Choroid plexus epithelial cell (primary cell): ENCODE results near the gene HMGCS2.
A peak's percentile ranks its signal among the peaks of the same experiment; 100 is the strongest.

Source experiments
- DNase-seq: peaks from one replicate; pipeline ENCODE4 v3.0.0-alpha.2; 2010; ENCODE audit warnings: low read depth
- H3K4me3 ChIP-seq: 2 replicates; pipeline ENCODE4 v1.5.1; 2011; ENCODE audit warnings: low read depth, mild to moderate bottlenecking, control low read depth, low read length, moderate library complexity
- TF ChIP-seq, protein P1 (sequence below): conservative IDR thresholded peaks from 2 replicates; pipeline ENCODE4 v1.5.1; 2011; ENCODE audit warnings: low read depth, mild to moderate bottlenecking, control low read depth, inconsistent platforms, low read length, moderate library complexity

HMGCS2 gene

DNA sequence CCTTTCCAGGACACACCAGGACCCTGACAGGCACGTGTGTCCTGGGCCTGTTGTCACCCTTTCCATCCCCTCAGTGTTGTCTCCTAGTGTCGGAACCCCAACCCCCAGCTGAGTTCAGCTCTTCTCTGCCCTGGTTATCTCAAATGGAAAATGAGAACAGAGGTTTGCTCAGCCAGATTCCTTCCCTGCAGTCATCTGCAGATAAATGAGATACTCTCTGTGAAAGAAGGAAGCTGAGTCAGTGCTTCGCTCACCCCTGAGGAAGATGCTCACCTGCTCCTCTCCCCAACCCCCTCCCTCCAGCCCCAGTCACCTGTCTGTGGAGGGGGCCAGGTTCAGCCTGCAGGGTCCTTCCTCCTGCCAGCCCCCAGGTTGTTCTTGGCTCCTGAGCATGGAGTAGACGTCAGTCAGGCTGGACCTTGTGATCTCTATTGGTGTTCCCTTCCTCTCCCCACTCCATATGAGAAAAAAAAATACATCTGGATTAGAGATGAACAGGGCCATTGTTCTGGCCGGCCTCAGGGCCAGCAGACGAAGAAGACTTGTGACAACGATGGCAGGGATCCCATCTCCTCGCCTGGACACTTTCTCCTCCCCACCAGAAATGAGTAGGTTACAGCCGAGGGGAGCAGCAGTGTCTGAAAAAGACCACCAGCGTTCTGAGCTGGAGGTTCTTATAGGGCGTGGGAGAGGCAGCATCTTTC, 36.1 kb downstream of the HMGCS2 start:
- TF ChIP-seq, protein P1, sequence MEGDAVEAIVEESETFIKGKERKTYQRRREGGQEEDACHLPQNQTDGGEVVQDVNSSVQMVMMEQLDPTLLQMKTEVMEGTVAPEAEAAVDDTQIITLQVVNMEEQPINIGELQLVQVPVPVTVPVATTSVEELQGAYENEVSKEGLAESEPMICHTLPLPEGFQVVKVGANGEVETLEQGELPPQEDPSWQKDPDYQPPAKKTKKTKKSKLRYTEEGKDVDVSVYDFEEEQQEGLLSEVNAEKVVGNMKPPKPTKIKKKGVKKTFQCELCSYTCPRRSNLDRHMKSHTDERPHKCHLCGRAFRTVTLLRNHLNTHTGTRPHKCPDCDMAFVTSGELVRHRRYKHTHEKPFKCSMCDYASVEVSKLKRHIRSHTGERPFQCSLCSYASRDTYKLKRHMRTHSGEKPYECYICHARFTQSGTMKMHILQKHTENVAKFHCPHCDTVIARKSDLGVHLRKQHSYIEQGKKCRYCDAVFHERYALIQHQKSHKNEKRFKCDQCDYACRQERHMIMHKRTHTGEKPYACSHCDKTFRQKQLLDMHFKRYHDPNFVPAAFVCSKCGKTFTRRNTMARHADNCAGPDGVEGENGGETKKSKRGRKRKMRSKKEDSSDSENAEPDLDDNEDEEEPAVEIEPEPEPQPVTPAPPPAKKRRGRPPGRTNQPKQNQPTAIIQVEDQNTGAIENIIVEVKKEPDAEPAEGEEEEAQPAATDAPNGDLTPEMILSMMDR, result no peak
- peak; percentile 10 for DNase-seq
- H3K4me3 ChIP-seq, result no peak overlapping the region

DNA sequence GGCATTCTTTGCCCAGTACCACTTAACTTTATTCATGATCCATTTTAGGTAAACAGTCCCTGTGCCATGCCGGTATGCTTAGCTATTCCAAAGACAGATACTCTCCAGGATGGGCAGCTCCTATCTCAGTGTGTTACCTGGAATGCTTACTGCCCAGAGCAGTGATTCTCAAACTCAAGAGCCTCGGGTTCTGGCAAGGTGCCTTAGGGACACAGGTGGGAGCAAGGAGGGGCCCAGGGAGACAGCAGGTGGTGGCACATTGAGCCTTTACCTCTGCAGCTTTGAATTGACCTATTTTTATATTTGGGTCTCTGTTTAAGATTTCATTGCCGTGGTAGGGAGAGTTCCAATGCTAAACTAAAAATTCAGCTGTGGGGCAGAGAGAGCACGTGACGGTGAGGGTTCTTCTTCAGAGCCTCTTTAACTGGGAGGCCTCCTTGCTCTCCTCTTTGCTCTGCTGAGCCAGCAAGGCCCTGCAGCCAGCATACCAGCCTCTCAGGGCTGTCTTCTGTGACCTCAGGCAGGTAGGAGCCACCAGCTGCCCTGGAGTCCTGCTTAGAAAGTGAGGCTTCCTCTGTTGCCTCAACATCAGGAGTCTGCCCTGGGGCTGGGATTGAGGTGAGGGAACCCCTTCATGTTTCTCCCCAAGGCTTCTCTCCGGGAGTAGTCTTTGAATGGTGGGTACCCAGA, 36.8 kb downstream of the HMGCS2 start:
- no peak overlapping the region for H3K4me3 ChIP-seq
- DNase-seq, result no peak
- TF ChIP-seq, protein P1, result no peak

DNA sequence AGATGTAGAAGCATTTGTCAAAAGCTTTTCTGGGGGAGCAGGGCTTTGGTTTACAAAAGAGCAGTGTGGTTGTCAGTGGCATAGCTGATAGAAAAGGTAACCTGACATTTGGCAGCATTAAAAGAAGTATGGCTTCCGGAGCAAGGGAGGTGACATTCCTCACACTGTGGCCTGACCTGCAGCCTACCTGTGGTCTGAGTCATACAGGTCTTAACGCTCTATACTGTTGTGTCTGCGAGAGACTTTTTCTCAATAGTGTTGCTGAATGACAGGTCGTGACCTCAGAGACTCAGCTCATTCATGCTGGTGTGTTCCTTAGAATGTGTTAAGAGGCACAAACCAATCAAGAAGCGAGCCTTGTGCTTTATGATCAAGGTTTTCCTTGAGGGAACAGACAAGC, 37.6 kb downstream of the HMGCS2 start:
- no peak for DNase-seq
- TF ChIP-seq, protein P1, result no peak
- H3K4me3 ChIP-seq, result no peak overlapping the region

DNA sequence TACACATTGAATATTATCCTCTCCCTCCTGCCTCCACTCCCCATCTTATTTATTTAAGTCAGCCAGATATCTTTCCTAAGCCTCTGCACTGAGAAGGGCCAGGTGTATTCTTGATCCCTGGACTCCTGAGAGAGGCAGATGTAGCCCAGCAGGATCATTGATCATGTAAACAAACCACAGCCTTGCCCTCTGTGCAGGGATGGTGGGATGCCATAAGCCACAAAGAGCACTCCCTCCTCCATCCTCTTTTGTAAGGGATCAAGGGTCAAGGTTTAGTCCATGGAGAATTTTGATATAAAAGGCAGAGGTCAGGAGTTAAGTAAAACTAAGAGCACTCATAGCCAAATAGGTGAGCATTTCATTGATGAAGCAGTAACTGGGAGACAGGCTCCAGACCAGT, 39.7 kb downstream of the HMGCS2 start:
- TF ChIP-seq, protein P1, result no peak
- H3K4me3 ChIP-seq, result no peak overlapping the region
- DNase-seq, result no peak

DNA sequence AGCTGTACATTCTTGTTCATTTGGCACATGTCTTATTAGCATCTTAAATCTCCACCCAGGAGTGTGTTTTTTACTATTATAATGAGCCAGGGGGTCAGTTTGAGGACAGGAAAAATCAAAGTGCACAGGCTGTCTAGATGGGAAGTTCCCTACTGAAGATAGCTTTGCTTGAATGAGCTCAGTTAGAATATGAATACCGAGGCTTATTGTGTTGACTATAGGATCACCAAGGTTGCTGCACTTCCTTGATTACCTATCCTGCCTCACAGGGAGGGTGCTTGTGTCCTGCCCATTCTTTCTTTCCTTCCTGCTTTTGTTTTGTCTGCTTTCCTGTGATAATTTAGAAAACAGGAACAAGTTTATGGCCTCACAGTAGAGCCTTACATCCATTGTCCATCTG, 40.7 kb downstream of the HMGCS2 start:
- H3K4me3 ChIP-seq, result no peak overlapping the region
- no peak for DNase-seq
- TF ChIP-seq, protein P1, result no peak

DNA sequence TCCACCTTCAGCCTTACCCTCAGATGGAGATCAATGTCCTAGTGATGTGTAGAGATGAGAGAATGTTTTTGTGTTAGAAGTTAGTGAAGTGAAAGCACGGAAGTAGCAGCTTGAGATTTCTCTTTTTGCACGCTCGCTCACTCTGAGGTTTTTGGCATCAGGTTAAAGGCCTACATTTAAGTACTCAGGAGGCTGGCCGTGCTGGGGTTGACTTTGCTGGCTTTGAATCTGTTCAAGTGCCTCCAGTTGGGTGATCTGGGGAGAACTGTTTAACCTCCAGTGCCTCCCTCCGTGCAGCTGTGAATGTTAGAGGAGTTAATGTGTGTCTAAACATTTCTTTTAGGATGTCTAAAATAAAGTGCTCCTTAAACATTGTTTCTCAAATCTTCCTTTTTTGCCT, 43.1 kb downstream of the HMGCS2 start:
- TF ChIP-seq, protein P1, result no peak
- no peak overlapping the region for H3K4me3 ChIP-seq
- DNase-seq, result no peak
